ENCODE measurements around the gene ABCA13. TPM values are rescaled to one million over a fixed set of nuclear protein-coding genes. Genes with fewer than 3 reads are reported as not detected.

Gene ABCA13
- total RNA-seq, 4 donors from 2014 or later: 0.19 to 0.33 TPM; not detected in 2

DNA sequence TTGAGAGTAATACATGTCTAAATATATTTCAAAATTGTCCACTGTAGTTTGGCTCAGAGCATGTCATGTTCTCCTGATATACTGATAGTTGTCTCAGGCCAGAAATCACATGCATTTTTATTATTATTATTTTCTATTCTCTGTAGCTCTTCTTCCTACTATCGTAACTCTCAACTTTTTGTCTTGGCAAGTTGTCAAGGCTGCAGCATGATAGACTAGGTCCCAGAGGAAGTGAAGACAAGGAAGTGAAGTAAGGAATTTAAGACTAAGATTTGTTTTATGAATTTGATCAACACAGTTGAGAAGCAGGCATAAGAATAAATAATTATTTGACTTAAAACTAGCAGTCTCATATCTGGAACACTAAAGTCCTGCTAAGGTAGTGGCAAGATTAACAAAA lies 369.5 kb downstream of the ABCA13 start:
- TF ChIP-seq, protein P1, sequence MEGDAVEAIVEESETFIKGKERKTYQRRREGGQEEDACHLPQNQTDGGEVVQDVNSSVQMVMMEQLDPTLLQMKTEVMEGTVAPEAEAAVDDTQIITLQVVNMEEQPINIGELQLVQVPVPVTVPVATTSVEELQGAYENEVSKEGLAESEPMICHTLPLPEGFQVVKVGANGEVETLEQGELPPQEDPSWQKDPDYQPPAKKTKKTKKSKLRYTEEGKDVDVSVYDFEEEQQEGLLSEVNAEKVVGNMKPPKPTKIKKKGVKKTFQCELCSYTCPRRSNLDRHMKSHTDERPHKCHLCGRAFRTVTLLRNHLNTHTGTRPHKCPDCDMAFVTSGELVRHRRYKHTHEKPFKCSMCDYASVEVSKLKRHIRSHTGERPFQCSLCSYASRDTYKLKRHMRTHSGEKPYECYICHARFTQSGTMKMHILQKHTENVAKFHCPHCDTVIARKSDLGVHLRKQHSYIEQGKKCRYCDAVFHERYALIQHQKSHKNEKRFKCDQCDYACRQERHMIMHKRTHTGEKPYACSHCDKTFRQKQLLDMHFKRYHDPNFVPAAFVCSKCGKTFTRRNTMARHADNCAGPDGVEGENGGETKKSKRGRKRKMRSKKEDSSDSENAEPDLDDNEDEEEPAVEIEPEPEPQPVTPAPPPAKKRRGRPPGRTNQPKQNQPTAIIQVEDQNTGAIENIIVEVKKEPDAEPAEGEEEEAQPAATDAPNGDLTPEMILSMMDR (IDR thresholded peaks at IDR 0.05; ENCODE audit: low read depth): no peak

DNA sequence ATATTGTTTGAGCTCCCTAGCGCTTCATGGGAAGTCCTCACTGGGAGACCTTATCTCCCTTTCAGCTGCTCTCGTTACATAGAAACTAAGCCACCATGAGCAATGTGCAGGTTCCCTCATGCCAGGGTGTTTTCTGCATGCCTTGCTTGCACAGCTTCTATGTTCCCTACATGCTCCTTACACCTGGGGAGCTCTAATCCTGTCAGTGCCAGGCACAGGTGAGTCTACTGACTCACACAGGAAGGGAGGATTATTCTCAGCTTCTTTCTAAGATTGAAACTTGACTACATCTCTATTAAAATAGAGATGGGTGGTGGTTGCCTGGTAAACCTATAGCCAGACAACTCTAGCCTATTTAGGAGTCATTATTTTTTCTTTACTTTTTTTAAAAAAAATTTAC lies 377.4 kb downstream of the ABCA13 start:
- TF ChIP-seq, protein P1 (IDR thresholded peaks at IDR 0.05; ENCODE audit: low read depth): no peak

DNA sequence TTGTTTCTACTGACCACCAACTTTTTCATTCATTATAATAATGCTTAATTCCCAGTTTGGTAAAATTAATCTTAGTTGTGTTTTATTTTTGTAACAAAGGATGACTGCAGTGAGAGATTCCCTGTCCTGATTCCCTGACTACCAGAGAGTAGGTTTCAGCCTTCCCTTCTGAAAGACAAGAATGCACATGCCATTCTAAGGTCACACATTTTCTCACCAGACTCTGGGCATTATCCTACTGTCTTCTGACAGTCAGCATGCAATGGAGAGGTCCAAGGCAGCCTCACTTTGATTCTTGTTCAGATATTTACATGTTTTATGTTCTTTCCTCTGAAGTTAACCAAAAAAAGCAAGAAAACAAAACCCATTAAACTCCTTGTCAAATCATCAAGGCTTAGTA lies 380.4 kb downstream of the ABCA13 start:
- TF ChIP-seq, protein P1 (IDR thresholded peaks at IDR 0.05; ENCODE audit: low read depth): no peak

DNA sequence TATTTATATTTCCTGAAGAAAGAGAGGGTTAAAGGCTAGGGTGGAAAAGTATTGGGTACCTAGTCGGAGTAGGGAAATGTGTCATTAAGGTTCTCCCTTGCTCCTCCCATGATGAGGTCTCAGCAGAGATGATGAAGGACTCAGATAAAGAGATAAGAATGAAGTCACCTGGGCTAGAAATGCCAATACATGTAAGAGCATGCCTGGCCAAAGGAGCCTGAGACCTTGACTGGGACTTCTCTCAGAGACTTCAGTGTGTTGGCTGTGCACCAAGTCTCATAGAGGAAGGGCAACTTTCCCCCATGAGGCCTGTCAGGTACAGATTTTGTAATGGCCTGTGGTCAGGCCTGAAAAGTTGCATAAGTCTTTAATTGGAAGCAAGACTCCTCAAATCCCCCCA lies 392.1 kb downstream of the ABCA13 start:
- TF ChIP-seq, protein P1 (IDR thresholded peaks at IDR 0.05; ENCODE audit: low read depth): no peak

DNA sequence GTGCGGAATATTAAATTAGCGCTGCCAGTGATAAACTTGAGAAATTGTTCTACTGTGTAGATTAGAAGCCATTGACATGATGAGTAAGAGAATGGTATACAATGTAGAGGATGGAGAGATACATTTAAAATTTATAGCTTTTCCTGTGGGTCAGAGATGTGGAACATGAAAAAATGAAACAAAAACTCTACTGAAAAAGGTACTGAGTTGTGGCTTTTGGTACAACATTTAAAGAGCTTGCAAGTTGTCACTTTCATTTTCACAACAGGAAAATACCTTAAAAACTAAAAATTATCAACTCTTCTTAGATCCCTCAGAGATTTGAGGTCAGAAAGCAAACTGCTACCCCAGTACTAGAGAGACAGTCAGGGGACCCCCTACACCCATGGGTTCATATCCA lies 404.3 kb downstream of the ABCA13 start:
- TF ChIP-seq, protein P1 (IDR thresholded peaks at IDR 0.05; ENCODE audit: low read depth): no peak

DNA sequence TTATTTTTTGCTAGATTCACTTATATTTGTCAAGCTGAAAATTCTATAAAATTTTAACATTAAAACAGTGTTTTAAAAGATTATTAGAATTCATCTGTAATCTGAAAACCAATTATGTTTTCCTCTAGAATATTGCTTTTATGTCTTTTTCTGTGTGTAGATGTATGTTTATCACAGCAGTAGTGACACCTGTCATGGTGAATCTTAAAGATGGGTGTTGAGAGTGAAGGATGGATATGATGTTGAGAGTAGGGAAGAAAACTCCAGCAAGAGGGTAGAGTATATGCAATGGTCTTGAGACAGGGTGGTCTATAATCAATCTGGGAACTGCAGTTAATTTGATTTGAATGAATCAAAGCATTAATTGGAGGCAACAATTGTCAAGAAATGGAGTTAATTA lies 416.2 kb downstream of the ABCA13 start:
- TF ChIP-seq, protein P1 (IDR thresholded peaks at IDR 0.05; ENCODE audit: low read depth): no peak

DNA sequence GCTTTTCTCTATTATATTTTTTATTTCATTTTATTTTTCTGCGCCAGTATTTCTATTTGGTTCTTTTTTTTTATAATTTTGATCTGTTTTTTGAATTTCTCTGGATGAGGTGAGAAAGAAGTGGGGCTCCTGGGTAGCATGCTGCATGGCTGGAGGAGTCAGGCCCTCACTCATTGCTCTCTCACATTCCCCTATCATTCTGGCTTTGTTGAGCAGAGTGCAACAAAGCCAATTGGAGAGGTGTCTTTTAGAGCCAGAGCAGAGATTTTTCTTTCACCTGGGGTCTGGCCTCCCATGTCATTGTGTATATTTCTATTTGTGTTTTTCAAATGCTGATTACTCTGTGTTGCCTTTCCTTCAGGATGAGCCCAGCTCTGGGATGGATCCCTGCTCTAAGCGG lies 423.1 kb downstream of the ABCA13 start:
- TF ChIP-seq, protein P1 (IDR thresholded peaks at IDR 0.05; ENCODE audit: low read depth): no peak
